Tibial artery (tissue), 4 donors: ENCODE results near the gene ZBTB48.

Source experiments
- DNase-seq, 2 donors: peaks; one replicate each; pipeline ENCODE4 v3.0.0-alpha.2; 2019
- H3K27ac ChIP-seq, 2 donors: fragments of 200-600 bp; sonication (generic) in 1 of 2; 1 replicate in 1 of 2; 2 replicates in 1 of 2; pipeline ENCODE4 v1.5.1; 2018 to 2019; ENCODE audit warnings: mild to moderate bottlenecking in 1 of 2
- H3K27me3 ChIP-seq, 2 donors: fragments of 200-600 bp; sonication (generic) in 1 of 2; one replicate each; pipeline versions ENCODE4 v1.5.1 to v1.6.0; 2016 to 2019
- H3K36me3 ChIP-seq, 3 donors: fragments of 200-600 bp; sonication (generic) in 2 of 3; one replicate each; pipeline ENCODE4 v1.5.1; 2016 to 2019; ENCODE audit warnings: mild to moderate bottlenecking in 2 of 3
- H3K4me1 ChIP-seq, 4 donors: fragments of 200-600 bp; sonication (generic) in 2 of 4; 1 replicate in 3 of 4; 2 replicates in 1 of 4; pipeline ENCODE4 v1.5.1; 2016 to 2019
- H3K4me3 ChIP-seq, 2 donors: fragments of 200-600 bp; sonication (generic) in 1 of 2; 1 replicate in 1 of 2; 2 replicates in 1 of 2; pipeline ENCODE4 v1.5.1; 2018 to 2019; ENCODE audit warnings: mild to moderate bottlenecking in 2 of 2
- H3K9me3 ChIP-seq, 3 donors: fragments of 200-600 bp; sonication (generic) in 1 of 3; one replicate each; pipeline ENCODE4 v1.5.1; 2016 to 2019
- CTCF ChIP-seq, 2 experiments: fragments of 200-600 bp in 1 of 2; fragments of 450-650 bp in 1 of 2; IDR thresholded peaks; one replicate each; pipeline ENCODE4 v1.5.1; 2017 to 2019; ENCODE audit warnings: antibody characterized with exemption in 2 of 2, mild to moderate bottlenecking in 1 of 2, moderate library complexity in 1 of 2
- intact Hi-C: fragments of 100-400 bp; cut with DNase I; formaldehyde crosslinking; loops from one replicate; pipeline ENCODE4 v1.15.0; 2023; ENCODE audit warnings: low total_unique reads

ZBTB48 gene

DNA sequence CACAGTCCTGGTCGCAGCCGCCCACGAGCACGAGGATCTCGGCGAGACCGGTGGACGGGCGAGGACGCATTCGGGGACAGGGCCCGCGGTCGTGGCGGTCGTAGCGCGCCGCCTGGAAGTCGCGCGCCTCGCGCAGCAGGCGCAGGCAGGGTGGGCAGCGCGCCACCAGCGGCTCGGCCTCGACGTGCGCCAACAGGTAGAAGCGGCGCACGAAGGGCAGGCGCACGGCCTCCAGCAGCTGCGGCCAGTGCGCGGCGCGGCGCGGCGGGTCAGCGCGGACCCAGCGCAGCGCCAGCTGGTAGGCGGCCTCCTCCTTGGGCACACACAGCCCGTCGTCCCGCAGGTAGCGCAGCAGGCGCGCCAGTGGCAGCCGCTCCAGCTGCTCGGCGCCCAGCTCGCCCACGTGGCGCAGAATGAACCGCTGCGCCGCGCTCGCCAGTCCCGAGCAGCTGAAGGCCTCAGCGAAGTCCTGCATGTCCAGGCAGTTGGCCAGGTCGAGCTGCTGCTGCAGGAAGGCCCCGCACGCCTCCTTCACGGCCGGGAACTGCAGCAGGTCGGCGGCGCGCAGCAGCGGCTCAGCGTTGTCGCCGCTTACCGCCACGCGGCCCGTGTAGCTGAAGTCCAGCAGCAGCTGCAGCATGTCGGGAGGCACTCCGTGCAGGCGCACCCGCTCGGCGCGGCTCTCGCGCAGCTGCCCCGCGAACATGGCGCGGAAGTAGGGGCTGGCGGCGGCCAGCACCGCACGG, 22.3 kb downstream of the ZBTB48 start:
- DNase-seq = no peak
- no peaks in the 10 kb centered on the region for H3K9me3 ChIP-seq
- H3K36me3 ChIP-seq = peaks cover 23 to 28% (median 26%) of the 10 kb centered on the region in 3 donors
- peak overlapping the region; percentile 95 to 98 for H3K4me3 ChIP-seq
- peaks cover 0 to 71% (median 52%) of the 10 kb centered on the region in 4 donors for H3K4me1 ChIP-seq
- H3K27ac ChIP-seq = peak overlapping the region; percentile 98 to 99
- no peak for TF ChIP-seq CTCF (IDR thresholded peaks at IDR 0.05)
- H3K27me3 ChIP-seq = no peaks in the 10 kb centered on the region
- intact Hi-C loops = loop anchor here (5.0 kb wide), 1 partner anchor 35 kb away; no protein-coding TSS in a partner anchor

GRCh38 chr1:6602669-6603237, 23.0 kb downstream of the ZBTB48 start, which contains the start of gene KLHL21:
TSS of gene KLHL21 (minus strand) at chr1:6602869. CDS start at chr1:6602817, 52 bp downstream.
- intact Hi-C loops = loop anchor here (5.0 kb wide), 1 partner anchor 35 kb away; no protein-coding TSS in a partner anchor
- H3K27ac ChIP-seq = peak within 1 kb of the TSS; percentile 98 to 99

GRCh38 chr1:6603238-6603914, 23.6 kb downstream of the ZBTB48 start:
- Histone ChIP-seq H3K27ac (peak overlapping the region; percentile 98 to 99), H3K4me1 (peaks cover 0 to 71% (median 39%) of the 10 kb centered on the region in 4 donors), H3K9me3 (no peaks in the 10 kb centered on the region), H3K27me3 (no peaks in the 10 kb centered on the region), H3K36me3 (peaks cover 10 to 15% (median 13%) of the 10 kb centered on the region in 3 donors), H3K4me3 (peak overlapping the region; percentile 95 to 98)
- no peak for TF ChIP-seq CTCF (IDR thresholded peaks at IDR 0.05)
- peak; percentile 53 to 87 for DNase-seq
- intact Hi-C loops = loop anchor here (5.0 kb wide), 1 partner anchor 34 kb away; no protein-coding TSS in a partner anchor

More at GRCh38 chr1:6602669-6603237, 23.0 kb downstream of the ZBTB48 start, which contains the start of gene KLHL21:
- Histone ChIP-seq H3K4me1 (peaks cover 0 to 71% (median 45%) of the 10 kb centered on the region in 4 donors), H3K27me3 (no peaks in the 10 kb centered on the region), H3K4me3 (peak within 1 kb of the TSS; percentile 95 to 98), H3K9me3 (no peaks in the 10 kb centered on the region), H3K36me3 (peaks cover 16 to 22% (median 19%) of the 10 kb centered on the region in 3 donors)
- TF ChIP-seq CTCF (IDR thresholded peaks at IDR 0.05) = no peak
- DNase-seq = peak; percentile 86 to 97

DNA sequence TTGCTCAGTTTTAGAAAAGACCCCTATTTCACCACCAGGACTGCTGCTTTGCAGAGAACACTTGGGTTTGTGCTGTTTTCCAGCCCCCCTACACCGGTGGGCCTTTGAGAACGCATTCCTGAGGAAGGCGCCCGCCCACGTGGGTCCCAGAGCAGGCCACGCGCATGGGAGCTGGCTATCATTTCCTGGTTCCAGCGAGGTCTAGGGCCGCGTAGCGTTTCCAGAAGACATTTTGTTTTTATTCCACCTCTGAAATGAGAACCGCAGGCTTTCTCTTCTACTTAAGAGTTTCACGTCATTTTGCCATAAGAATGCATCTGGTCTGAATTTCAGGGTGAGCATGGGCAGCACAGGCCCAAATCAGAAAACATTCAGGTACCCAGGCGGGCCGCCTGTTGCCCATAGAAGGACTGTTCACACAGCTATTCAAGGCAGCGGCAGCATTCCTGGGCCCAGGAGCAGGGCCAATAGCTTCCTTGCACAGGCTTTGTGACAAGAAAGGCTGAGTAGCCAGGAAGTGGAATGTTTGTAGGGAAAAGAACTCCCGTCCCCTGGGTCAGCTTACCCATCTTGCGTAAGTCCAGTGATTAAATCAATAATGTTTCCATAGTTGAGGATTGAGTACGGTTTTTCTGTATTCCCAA, 24.2 kb downstream of the ZBTB48 start:
- H3K27ac ChIP-seq = peak overlapping the region; percentile 98 to 99
- H3K27me3 ChIP-seq = no peaks in the 10 kb centered on the region
- peak in 1 of 2 experiments; percentile 34 for TF ChIP-seq CTCF (IDR thresholded peaks at IDR 0.05)
- intact Hi-C loops = loop anchor here (5.0 kb wide), 1 partner anchor 33 kb away; no protein-coding TSS in a partner anchor
- H3K4me1 ChIP-seq = peaks cover 0 to 70% (median 33%) of the 10 kb centered on the region in 4 donors
- peak overlapping the region; percentile 95 to 98 for H3K4me3 ChIP-seq
- DNase-seq = peak; percentile 89 to 94
- no peaks in the 10 kb centered on the region for H3K9me3 ChIP-seq
- H3K36me3 ChIP-seq = peaks cover 4 to 9% (median 6%) of the 10 kb centered on the region in 3 donors
